ENCODE data around the gene TNFRSF8.

The TNFRSF8 gene

GRCh38 chr1:12078575-12078937 is 15.5 kb downstream of the TNFRSF8 start:
- peaks cover 0 to 3% of the 10 kb centered on the region in 2 donors for H3K27me3 ChIP-seq (ENCODE audit: control insufficient read depth in 1 of 2, insufficient read depth in 2 of 2, low read length in 2 of 2)
- H3K4me1 ChIP-seq (ENCODE audit: control insufficient read depth, insufficient read depth, low read length) = peaks cover 5% of the 10 kb centered on the region
- H3K9ac ChIP-seq (ENCODE audit: low read length in 2 of 2) = no peak overlapping the region
- H3K27ac ChIP-seq (ENCODE audit: low read length) = no peak overlapping the region
- H3K9me3 ChIP-seq (ENCODE audit: control insufficient read depth in 2 of 2, low read length in 2 of 2) = peaks cover 0 to 6% of the 10 kb centered on the region in 2 donors
- no peaks in the 10 kb centered on the region for H3K36me3 ChIP-seq (ENCODE audit: control insufficient read depth in 2 of 2, insufficient read depth in 2 of 2, low read length in 2 of 2)
- no peak overlapping the region for H3K4me3 ChIP-seq (ENCODE audit: low read length in 2 of 2)

GRCh38 chr1:12078938-12079861 is 16.1 kb downstream of the TNFRSF8 start:
- Histone ChIP-seq H3K4me3 (ENCODE audit: low read length in 2 of 2) (no peak overlapping the region), H3K9ac (ENCODE audit: low read length in 2 of 2) (no peak overlapping the region), H3K27me3 (ENCODE audit: control insufficient read depth in 1 of 2, insufficient read depth in 2 of 2, low read length in 2 of 2) (peaks cover 0 to 3% of the 10 kb centered on the region in 2 donors), H3K9me3 (ENCODE audit: control insufficient read depth in 2 of 2, low read length in 2 of 2) (peaks cover 0 to 10% of the 10 kb centered on the region in 2 donors), H3K36me3 (ENCODE audit: control insufficient read depth in 2 of 2, insufficient read depth in 2 of 2, low read length in 2 of 2) (no peaks in the 10 kb centered on the region), H3K27ac (ENCODE audit: low read length) (no peak overlapping the region), H3K4me1 (ENCODE audit: control insufficient read depth, insufficient read depth, low read length) (peaks cover 5% of the 10 kb centered on the region)

GRCh38 chr1:12080156-12080555 is 17.1 kb downstream of the TNFRSF8 start:
- no peak overlapping the region for H3K4me3 ChIP-seq (ENCODE audit: low read length in 2 of 2)
- H3K9ac ChIP-seq (ENCODE audit: low read length in 2 of 2) = no peak overlapping the region
- H3K4me1 ChIP-seq (ENCODE audit: control insufficient read depth, insufficient read depth, low read length) = peaks cover 5% of the 10 kb centered on the region
- no peaks in the 10 kb centered on the region for H3K36me3 ChIP-seq (ENCODE audit: control insufficient read depth in 2 of 2, insufficient read depth in 2 of 2, low read length in 2 of 2)
- no peak overlapping the region for H3K27ac ChIP-seq (ENCODE audit: low read length)
- peaks cover 0 to 10% of the 10 kb centered on the region in 2 donors for H3K9me3 ChIP-seq (ENCODE audit: control insufficient read depth in 2 of 2, low read length in 2 of 2)
- H3K27me3 ChIP-seq (ENCODE audit: control insufficient read depth in 1 of 2, insufficient read depth in 2 of 2, low read length in 2 of 2) = peaks cover 0 to 3% of the 10 kb centered on the region in 2 donors

DNA sequence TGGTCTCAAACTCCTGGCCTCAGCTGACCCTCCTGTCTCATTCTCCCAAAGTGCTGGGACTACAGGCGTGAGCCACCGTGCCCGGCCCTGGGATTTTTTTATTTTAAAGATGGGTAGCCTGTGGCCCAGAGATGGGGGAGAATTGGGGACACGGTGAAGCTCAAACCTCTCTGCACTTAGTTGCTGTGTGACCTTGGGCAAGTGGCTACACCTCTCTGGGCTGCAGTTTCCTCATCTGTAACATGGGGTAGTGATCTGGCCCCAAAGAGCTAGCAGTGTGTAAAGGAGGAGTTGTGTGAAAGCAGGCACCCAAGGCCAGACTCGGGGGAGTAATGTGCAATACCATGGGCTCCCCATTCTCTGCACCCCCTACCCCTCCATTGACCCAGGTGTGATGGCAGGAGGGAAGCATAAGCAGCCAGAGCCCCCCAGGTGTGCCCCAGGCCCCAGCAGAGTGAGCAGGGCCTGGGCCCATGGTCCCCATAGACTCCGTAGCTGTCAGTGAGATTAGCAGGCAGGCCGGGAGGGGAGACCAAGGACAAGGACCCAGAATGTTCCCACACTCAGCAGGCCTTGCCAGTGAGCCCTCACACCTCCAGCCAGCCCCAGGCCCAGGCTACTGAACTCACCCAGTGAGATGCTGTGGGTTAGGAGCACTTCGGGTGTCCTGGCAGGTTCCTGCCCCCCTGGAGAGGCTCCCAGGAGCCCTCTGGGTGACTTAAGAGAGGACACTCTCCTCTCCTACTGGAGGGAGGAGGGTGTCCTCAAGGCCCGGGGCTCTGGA is 17.9 kb downstream of the TNFRSF8 start:
- Histone ChIP-seq H3K27me3 (ENCODE audit: control insufficient read depth in 1 of 2, insufficient read depth in 2 of 2, low read length in 2 of 2) (peaks cover 0 to 3% of the 10 kb centered on the region in 2 donors), H3K4me3 (ENCODE audit: low read length in 2 of 2) (no peak overlapping the region), H3K9ac (ENCODE audit: low read length in 2 of 2) (no peak overlapping the region), H3K36me3 (ENCODE audit: control insufficient read depth in 2 of 2, insufficient read depth in 2 of 2, low read length in 2 of 2) (no peaks in the 10 kb centered on the region), H3K9me3 (ENCODE audit: control insufficient read depth in 2 of 2, low read length in 2 of 2) (peaks cover 0 to 10% of the 10 kb centered on the region in 2 donors), H3K4me1 (ENCODE audit: control insufficient read depth, insufficient read depth, low read length) (peaks cover 5% of the 10 kb centered on the region), H3K27ac (ENCODE audit: low read length) (no peak overlapping the region)

DNA sequence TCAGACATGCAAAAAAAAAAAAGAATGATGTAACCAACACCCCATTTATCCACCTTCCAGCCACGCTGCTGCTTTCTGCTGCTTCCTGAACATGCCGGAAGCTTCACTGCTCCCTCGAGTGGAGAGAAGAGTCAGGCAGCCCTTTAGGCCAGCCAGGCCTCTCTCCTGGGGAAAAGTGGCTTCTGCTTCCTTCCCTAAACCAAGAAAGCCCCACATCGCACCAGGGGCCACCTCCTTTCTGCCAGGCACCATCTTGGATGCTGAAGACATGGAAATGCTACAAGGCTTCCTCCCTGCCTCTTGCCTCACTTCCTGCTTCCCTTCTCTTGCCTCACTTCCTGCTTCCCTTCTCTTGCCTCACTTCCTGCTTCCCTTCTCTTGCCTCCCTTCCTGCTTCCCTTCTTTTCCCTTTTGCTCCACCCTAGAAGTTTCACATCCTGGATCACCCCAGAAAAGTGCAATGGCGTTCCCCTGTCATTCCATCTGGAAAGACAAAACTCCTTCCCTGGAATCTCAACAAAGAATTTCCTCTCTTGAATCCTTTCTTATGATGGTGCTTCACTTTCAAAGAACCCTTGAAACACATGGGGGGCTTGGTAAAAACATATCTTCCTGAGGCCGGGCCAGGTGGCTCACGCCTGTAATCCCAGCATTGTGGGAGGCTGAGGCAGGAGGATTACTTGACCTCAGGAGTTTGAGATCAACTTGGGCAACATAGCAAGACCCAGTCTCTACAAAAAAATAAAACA is 18.7 kb downstream of the TNFRSF8 start:
- Histone ChIP-seq H3K9me3 (ENCODE audit: control insufficient read depth in 2 of 2, low read length in 2 of 2) (peaks cover 3 to 10% of the 10 kb centered on the region in 2 donors), H3K36me3 (ENCODE audit: control insufficient read depth in 2 of 2, insufficient read depth in 2 of 2, low read length in 2 of 2) (no peaks in the 10 kb centered on the region), H3K4me3 (ENCODE audit: low read length in 2 of 2) (no peak overlapping the region), H3K4me1 (ENCODE audit: control insufficient read depth, insufficient read depth, low read length) (peaks cover 5% of the 10 kb centered on the region), H3K27ac (ENCODE audit: low read length) (no peak overlapping the region), H3K27me3 (ENCODE audit: control insufficient read depth in 1 of 2, insufficient read depth in 2 of 2, low read length in 2 of 2) (peaks cover 0 to 3% of the 10 kb centered on the region in 2 donors), H3K9ac (ENCODE audit: low read length in 2 of 2) (no peak overlapping the region)

GRCh38 chr1:12082988-12083387 is 19.9 kb downstream of the TNFRSF8 start:
- no peaks in the 10 kb centered on the region for H3K36me3 ChIP-seq (ENCODE audit: control insufficient read depth in 2 of 2, insufficient read depth in 2 of 2, low read length in 2 of 2)
- peaks cover 5% of the 10 kb centered on the region for H3K4me1 ChIP-seq (ENCODE audit: control insufficient read depth, insufficient read depth, low read length)
- no peak overlapping the region for H3K9ac ChIP-seq (ENCODE audit: low read length in 2 of 2)
- peaks cover 3 to 7% of the 10 kb centered on the region in 2 donors for H3K9me3 ChIP-seq (ENCODE audit: control insufficient read depth in 2 of 2, low read length in 2 of 2)
- H3K4me3 ChIP-seq (ENCODE audit: low read length in 2 of 2) = no peak overlapping the region
- no peak overlapping the region for H3K27ac ChIP-seq (ENCODE audit: low read length)
- H3K27me3 ChIP-seq (ENCODE audit: control insufficient read depth in 1 of 2, insufficient read depth in 2 of 2, low read length in 2 of 2) = peaks cover 0 to 3% of the 10 kb centered on the region in 2 donors

DNA sequence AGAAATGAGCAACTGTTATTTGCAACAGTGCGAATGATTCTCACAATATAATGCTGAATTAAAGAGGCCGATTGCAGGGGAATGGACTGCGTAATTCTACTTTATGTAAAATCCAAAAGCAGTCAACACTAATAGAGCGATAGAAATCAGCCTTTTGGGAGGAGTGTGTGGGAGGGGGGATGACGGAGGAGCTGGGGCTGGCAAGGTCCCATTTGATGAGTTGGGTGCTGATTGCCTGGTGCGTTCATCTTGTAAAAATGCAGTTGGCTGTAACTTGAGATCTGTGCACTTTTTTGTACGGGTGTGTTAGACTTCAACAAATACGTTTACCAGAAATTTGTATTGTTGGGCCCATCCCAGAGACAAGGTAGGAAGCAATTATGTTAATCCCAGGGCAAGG is 20.7 kb downstream of the TNFRSF8 start:
- Histone ChIP-seq H3K9me3 (ENCODE audit: control insufficient read depth in 2 of 2, low read length in 2 of 2) (peaks cover 3 to 7% of the 10 kb centered on the region in 2 donors), H3K4me3 (ENCODE audit: low read length in 2 of 2) (no peak overlapping the region), H3K4me1 (ENCODE audit: control insufficient read depth, insufficient read depth, low read length) (peaks cover 5% of the 10 kb centered on the region), H3K27ac (ENCODE audit: low read length) (no peak overlapping the region), H3K9ac (ENCODE audit: low read length in 2 of 2) (no peak overlapping the region), H3K27me3 (ENCODE audit: control insufficient read depth in 1 of 2, insufficient read depth in 2 of 2, low read length in 2 of 2) (peaks cover 0 to 2% of the 10 kb centered on the region in 2 donors), H3K36me3 (ENCODE audit: control insufficient read depth in 2 of 2, insufficient read depth in 2 of 2, low read length in 2 of 2) (no peaks in the 10 kb centered on the region)

DNA sequence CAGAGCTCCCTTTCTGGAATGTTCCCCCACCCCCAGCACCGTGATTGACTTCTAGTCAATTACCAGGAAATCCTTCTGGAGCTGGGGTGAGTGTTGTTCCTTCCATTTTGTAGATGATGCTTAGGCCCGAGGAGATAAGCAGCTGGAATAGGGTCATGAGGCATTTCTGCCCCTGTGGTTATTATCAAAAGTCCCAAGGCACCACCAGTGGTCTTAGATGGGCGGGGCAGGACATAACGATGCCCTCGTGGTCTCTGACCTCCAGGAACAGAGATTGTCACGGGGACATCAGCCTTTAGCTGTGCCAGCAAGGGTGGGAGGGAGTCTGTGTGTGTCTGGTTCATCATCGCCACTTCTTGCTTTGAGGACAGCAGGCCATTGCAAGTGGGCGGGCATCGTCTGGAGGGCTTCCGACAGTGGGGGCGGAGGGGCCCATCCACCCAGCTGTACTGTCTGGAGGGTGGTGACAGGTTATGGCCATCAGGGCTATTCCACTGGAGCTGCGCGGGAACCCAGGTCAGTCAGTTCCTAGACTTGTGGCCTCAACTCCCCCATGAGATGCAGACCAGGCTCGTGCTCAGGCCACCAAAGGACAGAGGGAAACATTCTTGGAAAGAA is 22.6 kb downstream of the TNFRSF8 start:
- H3K27me3 ChIP-seq (ENCODE audit: control insufficient read depth in 1 of 2, insufficient read depth in 2 of 2, low read length in 2 of 2) = peaks cover 0 to 2% of the 10 kb centered on the region in 2 donors
- no peak overlapping the region for H3K9ac ChIP-seq (ENCODE audit: low read length in 2 of 2)
- no peaks in the 10 kb centered on the region for H3K4me1 ChIP-seq (ENCODE audit: control insufficient read depth, insufficient read depth, low read length)
- no peak overlapping the region for H3K4me3 ChIP-seq (ENCODE audit: low read length in 2 of 2)
- no peak overlapping the region for H3K27ac ChIP-seq (ENCODE audit: low read length)
- H3K9me3 ChIP-seq (ENCODE audit: control insufficient read depth in 2 of 2, low read length in 2 of 2) = peaks cover 3 to 7% of the 10 kb centered on the region in 2 donors
- H3K36me3 ChIP-seq (ENCODE audit: control insufficient read depth in 2 of 2, insufficient read depth in 2 of 2, low read length in 2 of 2) = no peaks in the 10 kb centered on the region

- H3K9me3 ChIP-seq (ENCODE audit: control insufficient read depth in 2 of 2, low read length in 2 of 2) = peaks cover 3 to 7% of the 10 kb centered on the region in 2 donors
- H3K36me3 ChIP-seq (ENCODE audit: control insufficient read depth in 2 of 2, insufficient read depth in 2 of 2, low read length in 2 of 2) = no peaks in the 10 kb centered on the region
- H3K27ac ChIP-seq (ENCODE audit: low read length) = no peak overlapping the region
- H3K9ac ChIP-seq (ENCODE audit: low read length in 2 of 2) = no peak overlapping the region
- H3K4me1 ChIP-seq (ENCODE audit: control insufficient read depth, insufficient read depth, low read length) = no peaks in the 10 kb centered on the region
- H3K27me3 ChIP-seq (ENCODE audit: control insufficient read depth in 1 of 2, insufficient read depth in 2 of 2, low read length in 2 of 2) = peaks cover 0 to 2% of the 10 kb centered on the region in 2 donors
- H3K4me3 ChIP-seq (ENCODE audit: low read length in 2 of 2) = no peak overlapping the region
These were observed 24.8 kb downstream of the TNFRSF8 start for GRCh38 chr1:12087797-12088314.

- Histone ChIP-seq H3K27me3 (ENCODE audit: control insufficient read depth in 1 of 2, insufficient read depth in 2 of 2, low read length in 2 of 2) (peaks cover 0 to 2% of the 10 kb centered on the region in 2 donors), H3K4me1 (ENCODE audit: control insufficient read depth, insufficient read depth, low read length) (no peaks in the 10 kb centered on the region), H3K9me3 (ENCODE audit: control insufficient read depth in 2 of 2, low read length in 2 of 2) (peaks cover 3% of the 10 kb centered on the region in 2 donors), H3K4me3 (ENCODE audit: low read length in 2 of 2) (no peak overlapping the region), H3K27ac (ENCODE audit: low read length) (no peak overlapping the region), H3K9ac (ENCODE audit: low read length in 2 of 2) (no peak overlapping the region), H3K36me3 (ENCODE audit: control insufficient read depth in 2 of 2, insufficient read depth in 2 of 2, low read length in 2 of 2) (no peaks in the 10 kb centered on the region)
These were observed 25.5 kb downstream of the TNFRSF8 start for GRCh38 chr1:12088607-12089006.

Measured in stomach smooth muscle (tissue), 2 donors.